AG10803 (cell line): ENCODE results near the gene KCNH1.

Experiments used
- DNase-seq: peaks from one replicate; pipeline ENCODE4 v3.0.0; 2010; ENCODE audit warnings: low read depth
- H3K4me3 ChIP-seq: 2 replicates; pipeline ENCODE4 v1.5.1; 2011; ENCODE audit warnings: mild to moderate bottlenecking, low read length, control low read depth
- TF ChIP-seq, protein P1 (sequence below): conservative IDR thresholded peaks from 2 replicates; pipeline ENCODE4 v1.5.1; 2011; ENCODE audit warnings: mild to moderate bottlenecking, low read length, control low read depth, inconsistent platforms

KCNH1 gene

GRCh38 chr1:210730023-210730422 is 403.9 kb downstream of the KCNH1 start:
- no peak overlapping the region for H3K4me3 ChIP-seq
- no peak for DNase-seq
- TF ChIP-seq, protein P1, sequence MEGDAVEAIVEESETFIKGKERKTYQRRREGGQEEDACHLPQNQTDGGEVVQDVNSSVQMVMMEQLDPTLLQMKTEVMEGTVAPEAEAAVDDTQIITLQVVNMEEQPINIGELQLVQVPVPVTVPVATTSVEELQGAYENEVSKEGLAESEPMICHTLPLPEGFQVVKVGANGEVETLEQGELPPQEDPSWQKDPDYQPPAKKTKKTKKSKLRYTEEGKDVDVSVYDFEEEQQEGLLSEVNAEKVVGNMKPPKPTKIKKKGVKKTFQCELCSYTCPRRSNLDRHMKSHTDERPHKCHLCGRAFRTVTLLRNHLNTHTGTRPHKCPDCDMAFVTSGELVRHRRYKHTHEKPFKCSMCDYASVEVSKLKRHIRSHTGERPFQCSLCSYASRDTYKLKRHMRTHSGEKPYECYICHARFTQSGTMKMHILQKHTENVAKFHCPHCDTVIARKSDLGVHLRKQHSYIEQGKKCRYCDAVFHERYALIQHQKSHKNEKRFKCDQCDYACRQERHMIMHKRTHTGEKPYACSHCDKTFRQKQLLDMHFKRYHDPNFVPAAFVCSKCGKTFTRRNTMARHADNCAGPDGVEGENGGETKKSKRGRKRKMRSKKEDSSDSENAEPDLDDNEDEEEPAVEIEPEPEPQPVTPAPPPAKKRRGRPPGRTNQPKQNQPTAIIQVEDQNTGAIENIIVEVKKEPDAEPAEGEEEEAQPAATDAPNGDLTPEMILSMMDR: no peak

GRCh38 chr1:210728437-210729149 is 405.4 kb downstream of the KCNH1 start:
- no peak for DNase-seq
- TF ChIP-seq, protein P1: no peak
- H3K4me3 ChIP-seq: no peak overlapping the region

GRCh38 chr1:210727709-210728108 is 406.2 kb downstream of the KCNH1 start:
- TF ChIP-seq, protein P1: no peak
- H3K4me3 ChIP-seq: no peak overlapping the region
- no peak for DNase-seq

GRCh38 chr1:210726621-210727020 is 407.3 kb downstream of the KCNH1 start:
- TF ChIP-seq, protein P1: no peak
- no peak overlapping the region for H3K4me3 ChIP-seq
- DNase-seq: no peak

- no peak overlapping the region for H3K4me3 ChIP-seq
- DNase-seq: no peak
- TF ChIP-seq, protein P1: no peak
These were observed 409.2 kb downstream of the KCNH1 start for GRCh38 chr1:210724768-210725167.

GRCh38 chr1:210723646-210724045 is 410.3 kb downstream of the KCNH1 start:
- no peak overlapping the region for H3K4me3 ChIP-seq
- no peak for DNase-seq
- TF ChIP-seq, protein P1: no peak

- TF ChIP-seq, protein P1: no peak
- DNase-seq: no peak
- H3K4me3 ChIP-seq: no peak overlapping the region
These were observed 411.4 kb downstream of the KCNH1 start for GRCh38 chr1:210722410-210723081.
